Psoas muscle (tissue), 8 donors: ENCODE results near the gene EBLN1. TPM values are rescaled to one million over a fixed set of nuclear protein-coding genes. Genes with fewer than 3 reads are reported as not detected.
A peak's percentile ranks its signal among the peaks of the same experiment; 100 is the strongest.

Experiments used
- ATAC-seq, 4 donors: fragments of 200-7000 bp; cut with Tn5 transposase; one replicate each; pipeline ENCODE4 v1.9.1; 2020; ENCODE audit warnings: moderate library complexity in 3 of 4, mild to moderate bottlenecking in 2 of 4
- DNase-seq, 2 donors: peaks; one replicate each; pipeline ENCODE4 v3.0.0-alpha.2; 2020
- H3K27ac ChIP-seq: fragments of 200-600 bp; one replicate; pipeline ENCODE4 v1.8.0; 2022
- H3K27me3 ChIP-seq, 3 donors: fragments of 200-600 bp in 1 of 3; one replicate each; pipeline versions ENCODE4 v1.6.1 to v1.8.0; 2013 to 2022; ENCODE audit warnings: low read length in 2 of 3, mild to moderate bottlenecking in 2 of 3, moderate library complexity in 1 of 3; ENCODE audit not compliant: insufficient read depth in 3 of 3
- H3K36me3 ChIP-seq, 2 donors: fragments of 200-600 bp in 1 of 2; one replicate each; pipeline versions ENCODE4 v1.6.1 to v1.8.0; 2013 to 2022; ENCODE audit warnings: low read depth in 1 of 2, mild to moderate bottlenecking in 1 of 2, moderate library complexity in 1 of 2; ENCODE audit not compliant: insufficient read depth in 1 of 2
- H3K4me1 ChIP-seq: fragments of 200-600 bp; one replicate; pipeline ENCODE4 v1.8.0; 2022
- H3K4me3 ChIP-seq: fragments of 200-600 bp; one replicate; pipeline ENCODE4 v1.8.0; 2022; ENCODE audit warnings: mild to moderate bottlenecking
- H3K9me3 ChIP-seq: fragments of 200-600 bp; one replicate; pipeline ENCODE4 v1.8.0; 2022
- CTCF ChIP-seq: fragments of 200-600 bp; IDR thresholded peaks from one replicate; pipeline ENCODE4 v1.8.0; 2022; ENCODE audit warnings: antibody characterized with exemption
- WGBS, 3 donors: extraction: QIAGEN DNeasy Blood & Tissue Kit; methylation state at CpG; one replicate each; pipeline versions ENCODE4 v1.1.6 to v1.1.7; 2013; 5-methylcytosine and 5-hydroxymethylcytosine counted together
- intact Hi-C, 2 donors: fragments of 100-400 bp; cut with DNase I; formaldehyde crosslinking; loops; one replicate each; pipeline versions ENCODE4 v1.11.0 to v1.14.2; 2022
- polyA plus RNA-seq, 3 donors: library from polyadenylated mRNA; stranded (reverse); fragments of 200-250 nt; gene quantifications; one replicate each; pipeline ENCODE4 v1.2.3, GENCODE V29; 2013
- total RNA-seq, 4 donors: library from RNA; stranded (reverse); fragmentation: NEBNext Ultra II Directional in 2 of 4; extraction: Animal tissue kit (Norgen Biotek cat#: 25700) in 2 of 4; gene quantifications; one replicate each; pipeline versions ENCODE4 v1.2.1 to v1.2.4, GENCODE V29; 2021 to 2023
- donor health status: healthy with polysubstance abuse.
- donor health status: DM: no; HTN: no; CAD: no; lungs with moderate emphysema.
- donor health status: Bipolar disorder and iron deficiency.
- donor health status: healthy.
- donor health status: DM: yes; HTN: yes; CAD: no.
- donor health status: DM: no; HTN: no; CAD: no.
- donor health status: DM: no; HTN: no; CAD: no.
- donor health status: DM: yes; HTN: yes; CAD: no.

EBLN1 gene
- total and polyA plus RNA-seq, 7 donors, result not detected

GRCh38 chr10:22258471-22258870 lies 40.7 kb upstream of the EBLN1 start:
- H3K4me1 ChIP-seq, result no peaks in the 10 kb centered on the region
- H3K4me3 ChIP-seq, result no peak overlapping the region
- intact Hi-C loops, result loop anchor here (5.0 to 10.0 kb wide), 3 partner anchors 44 to 296 kb away; no protein-coding TSS in a partner anchor
- peaks cover under 1% of the 10 kb centered on the region for H3K9me3 ChIP-seq
- DNase-seq (no peak), ATAC-seq (no peak)
- H3K27me3 ChIP-seq, result peaks cover 0 to 7% (median 2%) of the 10 kb centered on the region in 3 donors
- TF ChIP-seq CTCF, result no peak
- WGBS, 3 donors, result 36 to 63% (median 42%) methylated on average over 3 of the region's 3 CpGs
- H3K36me3 ChIP-seq, result no peaks in the 10 kb centered on the region
- H3K27ac ChIP-seq, result no peak overlapping the region

GRCh38 chr10:22253580-22253882 lies 35.7 kb upstream of the EBLN1 start:
- WGBS, 3 donors, result 83 to 86% (median 84%) methylated on average over 24 of the region's 24 CpGs
- TF ChIP-seq CTCF, result no peak
- DNase-seq (peak; percentile 64 to 71), ATAC-seq (peak in 3 of 4 donors; percentile 6 to 25 (median 6))
- Histone ChIP-seq H3K4me3 (peak overlapping the region; percentile 94), H3K36me3 (no peaks in the 10 kb centered on the region), H3K4me1 (peaks cover 4% of the 10 kb centered on the region), H3K9me3 (peaks cover 3% of the 10 kb centered on the region), H3K27me3 (no peaks in the 10 kb centered on the region), H3K27ac (peak overlapping the region; percentile 87)
- intact Hi-C loops, result loop anchor here (2.0 to 10.0 kb wide), 5 partner anchors 64 to 301 kb away; partner anchors contain the start of genes BMI1 (in 1 of the 2) and COMMD3 (in 1 of the 2)

GRCh38 chr10:22252801-22253579 lies 35.2 kb upstream of the EBLN1 start:
- 30 to 48% (median 34%) methylated on average over 70 to 80 of the region's 80 CpGs for WGBS, 3 donors
- Histone ChIP-seq H3K36me3 (no peaks in the 10 kb centered on the region), H3K27me3 (no peaks in the 10 kb centered on the region), H3K4me3 (peak overlapping the region; percentile 94), H3K4me1 (peaks cover 4% of the 10 kb centered on the region), H3K9me3 (peaks cover 3% of the 10 kb centered on the region), H3K27ac (peak overlapping the region; percentile 87)
- DNase-seq (peak; percentile 50 to 72), ATAC-seq (peak; percentile 36 to 70 (median 54))
- no peak for TF ChIP-seq CTCF
- intact Hi-C loops, result loop anchor here (2.0 to 10.0 kb wide), 5 partner anchors 64 to 302 kb away; partner anchors contain the start of genes BMI1 (in 1 of the 2) and COMMD3 (in 1 of the 2)

- DNase-seq (peak; percentile 61 to 84), ATAC-seq (peak; percentile 82 to 87 (median 84))
- no peak for TF ChIP-seq CTCF
- 0% methylated on average over 44 to 52 of the region's 52 CpGs for WGBS, 3 donors
- Histone ChIP-seq H3K4me1 (peaks cover 4% of the 10 kb centered on the region), H3K4me3 (peak overlapping the region; percentile 94), H3K36me3 (no peaks in the 10 kb centered on the region), H3K27me3 (no peaks in the 10 kb centered on the region), H3K9me3 (peaks cover 3% of the 10 kb centered on the region), H3K27ac (peak overlapping the region; percentile 87)
- intact Hi-C loops, result loop anchor here (2.0 to 10.0 kb wide), 5 partner anchors 65 to 302 kb away; partner anchors contain the start of genes BMI1 (in 1 of the 2) and COMMD3 (in 1 of the 2)
Measured at GRCh38 chr10:22252224-22252800, 34.5 kb upstream of the EBLN1 start.
